IMR-90 (cell line): Measurements from ENCODE around the gene ITPR2. TPM values are rescaled to one million over a fixed set of nuclear protein-coding genes. Genes with fewer than 3 reads are reported as not detected.

ENCODE experiments used
- ATAC-seq: fragments of 200-7000 bp; cut with Tn5 transposase; 2 replicates; pipeline ENCODE4 v1.9.1; 2020; ENCODE audit warnings: low read depth, mild to moderate bottlenecking, moderate library complexity
- BruUV-seq: library from RNA; stranded (reverse); fragments of 400-500 nt; replicated peaks from 2 replicates; lab custom pipeline; 2021; lab: Mats Ljungman, UMichigan
- CTCF ChIA-PET: fragments of 300-600 bp; formaldehyde crosslinking; extraction: SDS; loops from one replicate; lab custom pipeline; 2021; ENCODE audit warnings: antibody characterized with exemption; lab: Yijun Ruan, JAX
- POLR2A ChIA-PET: fragments of 300-600 bp; sonication (Branson Sonifier 250); formaldehyde crosslinking; loops from one replicate; lab custom pipeline; 2022; ENCODE audit warnings: antibody characterized with exemption; ENCODE audit not compliant: unreplicated experiment; lab: Charles Lee
- DNase-seq: peaks from one replicate; pipeline ENCODE4 v3.0.0; 2013
- H2AFZ ChIP-seq: replicated peaks from 2 replicates; pipeline ENCODE3; 2013; ENCODE audit warnings: low read length, mild to moderate bottlenecking; ENCODE audit not compliant: poor library complexity
- H2AK5ac ChIP-seq: 2 replicates; pipeline ENCODE4 v1.6.1; 2013; ENCODE audit warnings: low read depth, low read length, inconsistent platforms
- H2AK9ac ChIP-seq: replicated peaks from 2 replicates; pipeline ENCODE3; 2013; ENCODE audit warnings: mild to moderate bottlenecking, low read depth, low read length, moderate library complexity; ENCODE audit not compliant: poor library complexity
- H2BK120ac ChIP-seq: 2 replicates; pipeline ENCODE4 v1.6.1; 2013; ENCODE audit warnings: low read depth, low read length, inconsistent platforms
- H2BK15ac ChIP-seq: 3 replicates; pipeline ENCODE4 v1.6.1; 2013; ENCODE audit warnings: low read depth, low read length, inconsistent platforms
- H2BK20ac ChIP-seq: 2 replicates; pipeline ENCODE4 v1.6.1; 2013; ENCODE audit warnings: low read depth, mild to moderate bottlenecking, inconsistent platforms, low read length, moderate library complexity
- H2BK5ac ChIP-seq: 2 replicates; pipeline ENCODE4 v1.6.1; 2013; ENCODE audit warnings: mild to moderate bottlenecking, low read depth, low read length, inconsistent platforms; ENCODE audit not compliant: poor library complexity, severe bottlenecking
- H3K14ac ChIP-seq: replicated peaks from 2 replicates; pipeline ENCODE4 v1.6.1; 2013; ENCODE audit warnings: low read depth, low read length, inconsistent platforms
- H3K18ac ChIP-seq: 2 replicates; pipeline ENCODE4 v1.6.1; 2013; ENCODE audit warnings: low read depth, low read length, control low read depth
- H3K23ac ChIP-seq: 2 replicates; pipeline ENCODE4 v1.6.1; 2013; ENCODE audit warnings: low read depth, low read length, inconsistent platforms
- H3K27ac ChIP-seq: 2 replicates; pipeline ENCODE4 v1.5.1; 2013; ENCODE audit warnings: mild to moderate bottlenecking, control low read depth, low read length; ENCODE audit not compliant: insufficient read depth
- H3K27me3 ChIP-seq: 2 replicates; pipeline ENCODE4 v1.6.1; 2013; ENCODE audit warnings: low read length; ENCODE audit not compliant: control insufficient read depth, insufficient read depth
- H3K36me3 ChIP-seq: 2 replicates; pipeline ENCODE4 v1.6.1; 2013; ENCODE audit warnings: low read length, mixed read lengths; ENCODE audit not compliant: control insufficient read depth, insufficient read depth
- H3K4ac ChIP-seq: 2 replicates; pipeline ENCODE4 v1.6.1; 2013; ENCODE audit warnings: low read depth, low read length, inconsistent platforms
- H3K4me1 ChIP-seq: 2 replicates; pipeline ENCODE4 v1.6.1; 2013; ENCODE audit warnings: low read length, mixed read lengths; ENCODE audit not compliant: control insufficient read depth, insufficient read depth
- H3K4me2 ChIP-seq: 2 replicates; pipeline ENCODE4 v1.6.1; 2013; ENCODE audit warnings: low read depth, mild to moderate bottlenecking, control low read depth, low read length, moderate library complexity
- H3K4me3 ChIP-seq: 2 replicates; pipeline ENCODE4 v1.5.1; 2013; ENCODE audit warnings: low read depth, mild to moderate bottlenecking, control low read depth, low read length, moderate library complexity; ENCODE audit not compliant: insufficient read depth
- H3K56ac ChIP-seq: 2 replicates; pipeline ENCODE4 v1.6.1; 2013; ENCODE audit warnings: low read length, inconsistent platforms; ENCODE audit not compliant: insufficient read depth; ENCODE audit errors: extremely low read depth
- H3K79me1 ChIP-seq, 2 experiments: 2 replicates each; pipeline ENCODE4 v1.6.1; 2013; ENCODE audit warnings: low read length in 2 of 2, inconsistent platforms in 1 of 2, low read depth in 1 of 2
- H3K9ac ChIP-seq: 2 replicates; pipeline ENCODE4 v1.6.1; 2013; ENCODE audit warnings: low read depth, low read length, control low read depth
- H3K9me1 ChIP-seq: 2 replicates; pipeline ENCODE4 v1.6.1; 2013; ENCODE audit warnings: low read length, inconsistent platforms; ENCODE audit not compliant: insufficient read depth
- H3K9me3 ChIP-seq: 2 replicates; pipeline ENCODE4 v1.6.1; 2013; ENCODE audit warnings: low read length; ENCODE audit not compliant: control insufficient read depth, insufficient read depth
- H4K20me1 ChIP-seq: 2 replicates; pipeline ENCODE4 v1.6.1; 2013; ENCODE audit warnings: low read length, inconsistent platforms; ENCODE audit not compliant: insufficient read depth
- H4K5ac ChIP-seq: 2 replicates; pipeline ENCODE4 v1.6.1; 2013; ENCODE audit warnings: mild to moderate bottlenecking, low read depth, low read length, control low read depth
- H4K8ac ChIP-seq, 2 experiments: 2 replicates each; pipeline ENCODE4 v1.6.1; 2013; ENCODE audit warnings: low read depth in 2 of 2, low read length in 2 of 2, control low read depth in 1 of 2, inconsistent platforms in 1 of 2
- H4K91ac ChIP-seq: 2 replicates; pipeline ENCODE4 v1.6.1; 2013; ENCODE audit warnings: low read depth, low read length, inconsistent platforms; ENCODE audit not compliant: insufficient read depth
- CEBPB ChIP-seq: IDR thresholded peaks from 2 replicates; pipeline ENCODE4 v1.6.1; 2012; ENCODE audit warnings: low read depth, low read length, improper control_type of control experiment
- ELK1 ChIP-seq: fragments of 150-350 bp; IDR thresholded peaks from 2 replicates; pipeline ENCODE4 v1.6.1; 2016; ENCODE audit warnings: low read depth, mild to moderate bottlenecking, low read length, moderate library complexity, borderline replicate concordance
- WGBS, 2 experiments: methylation state at CpG; one replicate each; pipeline versions ENCODE4 v1.1.5 to v1.1.7; 2013; ENCODE audit warnings: missing lambda C conversion rate in 2 of 2; ENCODE audit not compliant: insufficient read length in 1 of 2; ENCODE audit errors: extremely low coverage in 2 of 2; 5-methylcytosine and 5-hydroxymethylcytosine counted together
- dilution Hi-C: fragments of 300-500 bp; cut with HindIII; formaldehyde crosslinking; loops from one replicate; pipeline ENCODE4 v1.14.3; 2018; ENCODE audit warnings: low sequenced_read_pairs; ENCODE audit not compliant: unreplicated experiment
- in situ Hi-C: fragments of 300-500 bp; cut with MboI; formaldehyde crosslinking; loops from 3 replicates; pipeline ENCODE4 v1.14.3; 2019; ENCODE audit warnings: low sequenced_read_pairs, inconsistent platforms, mixed read lengths
- intact Hi-C: fragments of 100-400 bp; cut with micrococcal nuclease; formaldehyde crosslinking; loops from 2 replicates; pipeline ENCODE4 v1.10.0; 2022
- polyA plus RNA-seq, 3 experiments: library from polyadenylated mRNA; depleted of rRNA; stranded (reverse); fragments of >200 nt; gene quantifications; 2 replicates each; pipeline ENCODE4 v1.2.3, GENCODE V29; 2012; ENCODE audit warnings: low replicate concordance in 1 of 3
- total RNA-seq: library from RNA; depleted of rRNA; stranded (reverse); fragments of >200 nt; gene quantifications from 2 replicates; pipeline ENCODE4 v1.2.3, GENCODE V29; 2012

The ITPR2 gene
- total and polyA plus RNA-seq, 2 of the 4 experiments (the other 2 are of a cell fraction), result 1.2 to 9.0 TPM

DNA sequence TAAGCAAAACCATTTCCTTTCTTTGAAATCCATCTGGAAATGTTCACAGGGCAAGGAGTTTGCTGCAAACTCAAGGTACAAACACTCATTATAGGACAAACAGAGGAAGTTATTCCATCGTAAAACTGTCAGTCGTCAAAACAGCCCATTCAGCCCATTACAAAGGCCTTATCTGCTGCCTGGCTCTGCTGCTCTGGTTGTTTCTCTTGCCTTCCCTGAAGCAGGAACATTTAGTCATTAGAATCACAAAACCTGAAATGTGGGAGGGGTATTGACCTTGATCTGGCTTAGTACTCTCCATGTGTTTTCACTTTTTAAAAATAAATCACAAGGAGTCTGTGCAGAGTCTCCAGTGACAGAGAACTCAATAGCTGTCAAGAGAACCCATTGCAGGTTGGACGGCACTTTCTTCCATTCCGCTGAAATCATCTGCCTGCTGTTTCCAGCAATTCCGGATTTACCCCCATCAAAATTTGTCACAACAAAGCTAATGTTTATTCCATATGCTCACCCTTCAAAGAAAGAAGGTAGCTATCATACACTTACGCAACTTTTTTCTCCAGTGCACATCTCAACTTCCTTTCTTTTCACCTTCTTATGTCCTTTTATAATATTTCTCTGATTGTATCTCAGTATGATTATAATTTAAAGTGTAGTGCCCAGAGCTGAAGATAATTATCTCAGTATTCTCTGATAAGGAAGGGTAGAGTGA is 24.6 kb upstream of the ITPR2 start:
- in situ Hi-C loops (no loop called here), intact Hi-C loops (no loop called here), dilution Hi-C loops (no loop called here)
- no peak overlapping the region for H3K27ac ChIP-seq
- no peak overlapping the region for H3K4ac ChIP-seq
- no peak overlapping the region for H2BK15ac ChIP-seq
- no peak overlapping the region for H2AK9ac ChIP-seq
- no peaks in the 10 kb centered on the region for H3K79me1 ChIP-seq
- H4K5ac ChIP-seq, result no peak overlapping the region
- H3K9me3 ChIP-seq, result no peaks in the 10 kb centered on the region
- H4K8ac ChIP-seq, result no peak overlapping the region
- H2AK5ac ChIP-seq, result no peak overlapping the region
- H4K91ac ChIP-seq, result no peak overlapping the region
- H3K4me3 ChIP-seq, result no peak overlapping the region
- TF ChIP-seq CEBPB, result peak; percentile 45; the same call in 1 of the 2 replicates
- TF ChIP-seq ELK1, result no peak
- no TSS peak for BruUV-seq
- 40% methylated on average over 1 of the region's 6 CpGs; no CpG with 5 or more reads in 1 of the 2 experiments for WGBS, 2 experiments
- no peaks in the 10 kb centered on the region for H4K20me1 ChIP-seq
- ChIA-PET CTCF (no interaction called here), POLR2A (no interaction called here)
- H3K23ac ChIP-seq, result no peak overlapping the region
- no peak overlapping the region for H2BK120ac ChIP-seq
- no peak overlapping the region for H2BK5ac ChIP-seq
- no peak overlapping the region for H3K18ac ChIP-seq
- peaks cover 13% of the 10 kb centered on the region for H3K27me3 ChIP-seq
- H3K14ac ChIP-seq, result no peak overlapping the region
- DNase-seq (no peak), ATAC-seq (no peak)
- no peak overlapping the region for H3K56ac ChIP-seq
- H3K4me1 ChIP-seq, result 0 out of 2 replicates have a peak, but pooled peaks cover 2% of the 10 kb centered on the region
- H3K36me3 ChIP-seq, result no peaks in the 10 kb centered on the region
- no peak overlapping the region for H2AFZ ChIP-seq
- no peak overlapping the region for H3K4me2 ChIP-seq
- H3K9ac ChIP-seq, result no peak overlapping the region
- H3K9me1 ChIP-seq, result 0 out of 2 replicates have a peak, but pooled peaks cover 3% of the 10 kb centered on the region
- no peak overlapping the region for H2BK20ac ChIP-seq
